Endothelial cell of umbilical vein (primary cell): Measurements from ENCODE around the gene EFCAB13. TPM values are rescaled to one million over a fixed set of nuclear protein-coding genes. Genes with fewer than 3 reads are reported as not detected.
A peak's percentile ranks its signal among the peaks of the same experiment; 100 is the strongest.

Experiments used
- BruUV-seq: library from RNA; stranded (reverse); fragments of 400-500 nt; replicated peaks from 2 replicates; lab custom pipeline; 2021; lab: Mats Ljungman, UMichigan
- CTCF ChIA-PET: fragments of 300-600, 350-600 bp; sonication (Branson Sonifier 250); formaldehyde crosslinking; loops from one replicate; lab custom pipeline; 2021; ENCODE audit warnings: antibody characterized with exemption, inconsistent platforms; lab: Charles Lee
- POLR2A ChIA-PET: fragments of 300-600, 350-600 bp; sonication (Branson Sonifier 250); formaldehyde crosslinking; loops from one replicate; lab custom pipeline; 2021; ENCODE audit warnings: antibody characterized with exemption, inconsistent platforms; lab: Charles Lee
- DNase-seq: peaks from one replicate; pipeline ENCODE4 v3.0.0-alpha.2; 2011; ENCODE audit warnings: low read depth, low spot score
- FAIRE-seq: peaks from 2 replicates; lab custom pipeline; 2011; peaks lifted over from hg19 to GRCh38; lab: Jason Lieb, UNC
- H2AFZ ChIP-seq: 2 replicates; pipeline ENCODE4 v1.6.0; 2012; ENCODE audit warnings: low read depth, low read length, control low read depth, inconsistent platforms
- H3K27ac ChIP-seq: 2 replicates; pipeline ENCODE4 v1.5.1; 2011; ENCODE audit warnings: low read depth, mild to moderate bottlenecking, control low read depth, low read length, moderate library complexity; ENCODE audit not compliant: insufficient read depth
- H3K27me3 ChIP-seq, 2 experiments: 2 replicates each; pipeline versions ENCODE4 v1.6.0 to v1.6.1; 2011; ENCODE audit warnings: low read length in 2 of 2, mixed read lengths in 1 of 2; ENCODE audit not compliant: control insufficient read depth in 2 of 2, insufficient read depth in 2 of 2
- H3K36me3 ChIP-seq, 2 experiments: 2 replicates in 1 of 2; 3 replicates in 1 of 2; pipeline ENCODE4 v1.5.1; 2011; ENCODE audit warnings: low read length in 2 of 2, mild to moderate bottlenecking in 1 of 2, moderate library complexity in 1 of 2; ENCODE audit not compliant: control insufficient read depth in 2 of 2, insufficient read depth in 2 of 2; ENCODE audit errors: extremely low read depth in 1 of 2
- H3K4me1 ChIP-seq: 3 replicates; pipeline ENCODE4 v1.5.1; 2011; ENCODE audit warnings: mild to moderate bottlenecking, low read length; ENCODE audit not compliant: control insufficient read depth, insufficient read depth; ENCODE audit errors: extremely low read depth
- H3K4me2 ChIP-seq: 2 replicates; pipeline ENCODE4 v1.6.1; 2011; ENCODE audit warnings: low read length, control low read depth, mixed read lengths; ENCODE audit not compliant: insufficient read depth
- H3K4me3 ChIP-seq, 3 experiments: fragments of 200-600 bp in 1 of 3; sonication (generic), shearing (Covaris generic) in 1 of 3; replicated peaks in 1 of 3; 2 replicates each; pipeline ENCODE4 v1.5.1; 2011 to 2016; ENCODE audit warnings: control low read depth in 3 of 3, low read length in 3 of 3, mild to moderate bottlenecking in 2 of 3, inconsistent platforms in 1 of 3, low read depth in 1 of 3, moderate library complexity in 1 of 3; ENCODE audit not compliant: insufficient read depth in 1 of 3
- H3K79me2 ChIP-seq: 2 replicates; pipeline ENCODE4 v1.6.0; 2012; ENCODE audit warnings: low read length, inconsistent platforms; ENCODE audit not compliant: control insufficient read depth, insufficient read depth
- H3K9ac ChIP-seq: replicated peaks from 2 replicates; pipeline ENCODE3; 2011; ENCODE audit warnings: low read length, control low read depth; ENCODE audit not compliant: insufficient read depth; ENCODE audit errors: extremely low read depth
- H3K9me1 ChIP-seq: replicated peaks from 3 replicates; pipeline ENCODE4 v1.6.0; 2011; ENCODE audit warnings: mild to moderate bottlenecking, low read length; ENCODE audit not compliant: control insufficient read depth, insufficient read depth; ENCODE audit errors: extremely low read depth
- H3K9me3 ChIP-seq: replicated peaks from 2 replicates; pipeline ENCODE4 v1.5.1; 2012; ENCODE audit warnings: low read length, inconsistent platforms; ENCODE audit not compliant: control insufficient read depth, insufficient read depth
- H4K20me1 ChIP-seq: replicated peaks from 2 replicates; pipeline ENCODE3; 2011; ENCODE audit warnings: mild to moderate bottlenecking, low read length; ENCODE audit not compliant: control insufficient read depth, insufficient read depth; ENCODE audit errors: extremely low read depth
- FOS ChIP-seq: IDR thresholded peaks from 2 replicates; pipeline ENCODE4 v1.6.1; 2011; ENCODE audit warnings: mild to moderate bottlenecking, low read length, moderate library complexity, borderline replicate concordance; ENCODE audit not compliant: insufficient read depth
- GATA2 ChIP-seq: IDR thresholded peaks from 2 replicates; pipeline ENCODE4 v1.7.0; 2011; ENCODE audit warnings: low read depth, mild to moderate bottlenecking, moderate library complexity, mixed read lengths, low read length; ENCODE audit not compliant: insufficient read length, insufficient read depth
- JUN ChIP-seq: IDR thresholded peaks from 2 replicates; pipeline ENCODE4 v1.6.1; 2011; ENCODE audit warnings: borderline replicate concordance, low read depth; ENCODE audit not compliant: insufficient read length, insufficient read depth
- POLR2A ChIP-seq: IDR thresholded peaks from 2 replicates; pipeline ENCODE4 v1.6.1; 2012; ENCODE audit warnings: low read depth, mild to moderate bottlenecking, control low read depth, low read length
- dilution Hi-C: fragments of 300-500 bp; cut with MboI; formaldehyde crosslinking; loops from one replicate; pipeline ENCODE4 v1.15.0; 2019; ENCODE audit warnings: low sequenced_read_pairs; ENCODE audit not compliant: extremely low pct_ligation_motif_present
- intact Hi-C: fragments of 100-400 bp; cut with micrococcal nuclease; formaldehyde crosslinking; loops from one replicate; pipeline ENCODE4 v1.10.0; 2022
- polyA plus RNA-seq, 4 experiments: library from polyadenylated mRNA; depleted of rRNA in 3 of 4; stranded (reverse) in 3 of 4; unstranded in 1 of 4; fragments of >200 nt; gene quantifications; 2 replicates each; pipeline versions ENCODE4 v1.2.1 to v1.2.3, GENCODE V29; 2011 to 2012; ENCODE audit warnings: missing spikeins in 1 of 4
- total RNA-seq: library from RNA; stranded (reverse); gene quantifications from 2 replicates; pipeline ENCODE4 v1.2.3, GENCODE V29; 2021
- TF ChIP-seq, protein P1 (sequence below): IDR thresholded peaks from 2 replicates; pipeline ENCODE4 v1.6.1; 2011; ENCODE audit not compliant: insufficient read depth, insufficient read length

EFCAB13 gene
- total and polyA plus RNA-seq, 2 donors (not counting 3 experiments of a cell fraction or from before 2014, with no cell fraction given) = 0.86 to 12.9 TPM

DNA sequence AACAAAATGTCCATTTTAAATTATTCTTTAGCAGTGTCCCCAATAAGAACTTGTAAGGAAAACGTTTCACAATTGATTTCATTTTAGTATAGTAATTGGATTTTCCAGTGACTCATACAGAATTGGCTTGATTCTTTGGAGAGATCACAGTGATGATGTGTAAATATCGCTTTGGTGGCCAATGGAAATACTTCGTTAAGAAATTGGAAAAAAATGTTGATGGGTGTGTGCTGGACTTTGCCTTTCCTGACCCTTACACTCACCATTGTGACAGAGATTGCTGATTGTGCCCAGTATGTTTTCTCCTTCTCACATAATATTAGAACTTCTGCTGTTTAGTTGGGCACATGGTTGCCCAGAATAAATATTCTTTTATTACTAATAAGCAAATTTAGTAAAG is 7.4 kb upstream of the EFCAB13 start:
- peaks cover 46% of the 10 kb centered on the region for H3K4me1 ChIP-seq
- no peaks in the 10 kb centered on the region for H3K9me1 ChIP-seq
- peaks cover 0 to 3% of the 10 kb centered on the region in 2 experiments for H3K36me3 ChIP-seq
- H3K4me3 ChIP-seq = no peak overlapping the region
- H2AFZ ChIP-seq = no peak overlapping the region
- no peaks in the 10 kb centered on the region for H3K9me3 ChIP-seq
- peak overlapping the region; percentile 90 for H3K27ac ChIP-seq
- dilution Hi-C loops (no loop called here), intact Hi-C loops (loop anchor here (5.0 kb wide), 2 partner anchors 154 to 374 kb away; no protein-coding TSS in a partner anchor)
- H3K4me2 ChIP-seq = no peak overlapping the region
- no peaks in the 10 kb centered on the region for H4K20me1 ChIP-seq
- no peaks in the 10 kb centered on the region for H3K27me3 ChIP-seq
- TF ChIP-seq JUN = peak; percentile 42
- TF ChIP-seq POLR2A = no peak
- ChIA-PET POLR2A (interaction anchor here (0.7 to 2.0 kb wide), 2 partner anchors 76 to 78 kb away, joined by 3 to 8 read pairs; no protein-coding TSS in a partner anchor), CTCF (interaction anchor here (1.2 to 4.6 kb wide), 24 partner anchors 10 to 374 kb away, joined by 3 to 120 read pairs (median 10); partner anchors contain the start of genes CDC27 and ITGB3)
- H3K9ac ChIP-seq = peak overlapping the region; percentile 50
- H3K79me2 ChIP-seq = no peaks in the 10 kb centered on the region
- DNase-seq = peak; percentile 67
- BruUV-seq = no TSS peak
- no peak for FAIRE-seq

DNA sequence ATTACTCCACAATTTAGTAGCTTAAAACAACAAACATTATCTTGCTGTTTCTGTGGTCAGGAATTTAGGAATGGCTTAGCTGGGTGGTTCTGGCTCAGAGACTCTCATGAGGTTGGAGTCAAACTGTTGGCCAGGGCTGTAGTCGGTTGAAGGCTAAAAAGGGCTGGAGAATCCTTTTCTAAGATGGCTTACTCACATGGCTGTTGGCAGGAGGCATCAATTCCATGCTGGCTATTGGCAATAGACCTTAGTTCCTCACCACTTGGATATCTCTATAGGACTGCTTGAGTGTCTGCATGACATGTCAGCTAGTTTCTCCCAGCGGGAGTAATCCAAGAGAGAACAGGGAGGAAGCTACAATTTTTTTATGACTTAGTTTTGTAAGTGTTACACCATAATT is 6.6 kb upstream of the EFCAB13 start:
- Histone ChIP-seq H3K36me3 (peaks cover 0 to 3% of the 10 kb centered on the region in 2 experiments), H3K4me3 (no peak overlapping the region), H3K4me2 (no peak overlapping the region), H3K9me1 (no peaks in the 10 kb centered on the region), H3K4me1 (peaks cover 46% of the 10 kb centered on the region), H4K20me1 (no peaks in the 10 kb centered on the region), H3K27me3 (no peaks in the 10 kb centered on the region), H3K79me2 (no peaks in the 10 kb centered on the region), H2AFZ (no peak overlapping the region), H3K9ac (no peak overlapping the region), H3K27ac (no peak overlapping the region), H3K9me3 (no peaks in the 10 kb centered on the region)
- FAIRE-seq = no peak
- no peak for TF ChIP-seq GATA2
- TF ChIP-seq FOS = no peak
- TF ChIP-seq, protein P1, sequence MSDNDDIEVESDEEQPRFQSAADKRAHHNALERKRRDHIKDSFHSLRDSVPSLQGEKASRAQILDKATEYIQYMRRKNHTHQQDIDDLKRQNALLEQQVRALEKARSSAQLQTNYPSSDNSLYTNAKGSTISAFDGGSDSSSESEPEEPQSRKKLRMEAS = no peak
- ChIA-PET POLR2A (interaction anchor here (0.7 kb wide), 1 partner anchor 77 kb away, joined by 3 read pairs; no protein-coding TSS in a partner anchor), CTCF (interaction anchor here (0.6 to 4.6 kb wide), 4 partner anchors 87 to 301 kb away, joined by 3 to 120 read pairs (median 16); no protein-coding TSS in a partner anchor)
- dilution Hi-C loops = no loop called here
- no peak for DNase-seq
- no TSS peak for BruUV-seq
- intact Hi-C loops = loop anchor here (5.0 kb wide), 2 partner anchors 155 to 375 kb away; no protein-coding TSS in a partner anchor
